ENCODE results near the gene LKAAEAR1. TPM values are rescaled to one million over a fixed set of nuclear protein-coding genes. Genes with fewer than 3 reads are reported as not detected.
A peak's percentile ranks its signal among the peaks of the same experiment; 100 is the strongest.
"Not testable (repeated sequence)": the region's sequence is repeated elsewhere in the genome, so short reads cannot be mapped to it uniquely, and the experiment has no call there.

Gene LKAAEAR1
- total RNA-seq, 1 donor from 2014 or later = not detected

DNA sequence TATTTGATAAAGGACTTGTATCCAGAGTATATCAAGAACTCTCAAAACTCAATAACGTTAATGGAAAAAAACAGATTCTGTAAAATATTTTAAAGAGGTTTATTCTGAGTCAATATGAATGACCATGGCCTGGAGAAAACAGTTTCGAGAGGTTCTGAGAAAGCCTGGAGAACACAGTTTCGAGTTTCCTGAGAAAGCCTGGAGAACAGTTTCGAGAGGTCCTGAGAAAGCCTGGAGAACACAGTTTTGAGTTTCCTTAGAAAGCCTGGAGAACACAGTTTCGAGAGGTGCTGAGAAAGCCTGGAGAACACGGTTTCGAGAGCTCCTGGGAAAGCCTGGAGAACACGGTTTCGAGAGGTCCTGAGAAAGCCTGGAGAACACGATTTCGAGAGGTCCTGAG is 38.7 kb upstream of the LKAAEAR1 start:
- H3K4me1 Mint-ChIP-seq (ENCODE audit: low read depth, unreplicated experiment); H3K36me3 Mint-ChIP-seq (ENCODE audit: low read depth, unreplicated experiment); H3K4me3 Mint-ChIP-seq (ENCODE audit: unreplicated experiment): not testable (repeated sequence)

DNA sequence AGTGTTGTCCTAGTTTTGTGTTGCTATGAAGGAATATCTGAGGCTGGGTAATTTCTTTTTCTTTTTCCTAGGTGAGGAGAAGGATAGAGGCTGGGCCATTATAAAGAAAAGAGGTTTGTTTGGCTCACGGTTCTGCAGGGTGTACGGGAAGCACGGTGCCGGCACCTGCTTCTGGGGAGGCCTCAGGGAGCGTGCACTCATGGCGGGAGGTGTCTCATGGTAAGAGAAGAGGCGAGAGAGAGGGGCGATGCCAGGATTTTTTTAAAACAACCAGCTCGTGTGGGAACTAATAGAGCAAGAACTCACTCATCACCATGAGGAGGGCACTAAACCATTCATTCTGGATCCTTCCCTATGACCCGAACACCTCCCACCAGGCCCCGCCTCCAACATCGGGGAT is 37.4 kb upstream of the LKAAEAR1 start:
- no peak for DNase-seq (ENCODE audit: low read depth)
- Histone ChIP-seq H3K27me3 (ENCODE audit: insufficient read depth, low read length) (peaks cover 22% of the 10 kb centered on the region), H3K9me3 (ENCODE audit: insufficient read depth, low read depth, low read length) (no peaks in the 10 kb centered on the region), H3K4me2 (ENCODE audit: low read length) (no peak overlapping the region), H4K20me1 (ENCODE audit: insufficient read depth, low read length) (no peaks in the 10 kb centered on the region), H3K27ac (ENCODE audit: low read depth, low read length) (no peak overlapping the region), H3K4me3 (ENCODE audit: insufficient read depth, low read depth, low read length) (no peak overlapping the region), H3K79me2 (ENCODE audit: insufficient read depth, low read length) (no peaks in the 10 kb centered on the region), H3K36me3 (ENCODE audit: insufficient read depth, low read length) (no peaks in the 10 kb centered on the region), H3K4me1 (ENCODE audit: insufficient read depth, low read length) (no peaks in the 10 kb centered on the region), H3K9ac (ENCODE audit: low read length) (no peak overlapping the region), H2AFZ (ENCODE audit: low read depth, low read length) (no peak overlapping the region)
- Mint-ChIP-seq H3K27me3 (ENCODE audit: low read depth, unreplicated experiment) (peaks cover 26% of the 10 kb centered on the region), H3K4me1 (ENCODE audit: low read depth, unreplicated experiment) (no peaks in the 10 kb centered on the region), H3K9me3 (ENCODE audit: unreplicated experiment) (peaks cover 5% of the 10 kb centered on the region), H3K27ac (ENCODE audit: unreplicated experiment) (peak overlapping the region; percentile 42), H3K4me3 (ENCODE audit: unreplicated experiment) (no peak overlapping the region), H3K36me3 (ENCODE audit: low read depth, unreplicated experiment) (peaks cover 4% of the 10 kb centered on the region)
- no peak for FAIRE-seq
- TF ChIP-seq EZH2 (IDR thresholded peaks at IDR 0.05; ENCODE audit: insufficient read depth, low read length) = no peak
- TF ChIP-seq, protein P1, sequence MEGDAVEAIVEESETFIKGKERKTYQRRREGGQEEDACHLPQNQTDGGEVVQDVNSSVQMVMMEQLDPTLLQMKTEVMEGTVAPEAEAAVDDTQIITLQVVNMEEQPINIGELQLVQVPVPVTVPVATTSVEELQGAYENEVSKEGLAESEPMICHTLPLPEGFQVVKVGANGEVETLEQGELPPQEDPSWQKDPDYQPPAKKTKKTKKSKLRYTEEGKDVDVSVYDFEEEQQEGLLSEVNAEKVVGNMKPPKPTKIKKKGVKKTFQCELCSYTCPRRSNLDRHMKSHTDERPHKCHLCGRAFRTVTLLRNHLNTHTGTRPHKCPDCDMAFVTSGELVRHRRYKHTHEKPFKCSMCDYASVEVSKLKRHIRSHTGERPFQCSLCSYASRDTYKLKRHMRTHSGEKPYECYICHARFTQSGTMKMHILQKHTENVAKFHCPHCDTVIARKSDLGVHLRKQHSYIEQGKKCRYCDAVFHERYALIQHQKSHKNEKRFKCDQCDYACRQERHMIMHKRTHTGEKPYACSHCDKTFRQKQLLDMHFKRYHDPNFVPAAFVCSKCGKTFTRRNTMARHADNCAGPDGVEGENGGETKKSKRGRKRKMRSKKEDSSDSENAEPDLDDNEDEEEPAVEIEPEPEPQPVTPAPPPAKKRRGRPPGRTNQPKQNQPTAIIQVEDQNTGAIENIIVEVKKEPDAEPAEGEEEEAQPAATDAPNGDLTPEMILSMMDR (IDR thresholded peaks at IDR 0.05; ENCODE audit: insufficient read depth, low read depth, low read length) = no peak

More for the DNA sequence above, 38.7 kb upstream of the LKAAEAR1 start:
- H2AFZ ChIP-seq (ENCODE audit: low read depth, low read length); H3K27ac ChIP-seq (ENCODE audit: low read depth, low read length); H3K9ac ChIP-seq (ENCODE audit: low read length); H3K27ac Mint-ChIP-seq (ENCODE audit: unreplicated experiment); H3K36me3 ChIP-seq (ENCODE audit: insufficient read depth, low read length); DNase-seq (ENCODE audit: low read depth); H3K4me3 ChIP-seq (ENCODE audit: insufficient read depth, low read depth, low read length); H3K4me1 ChIP-seq (ENCODE audit: insufficient read depth, low read length); H3K79me2 ChIP-seq (ENCODE audit: insufficient read depth, low read length); H3K9me3 Mint-ChIP-seq (ENCODE audit: unreplicated experiment); H3K4me2 ChIP-seq (ENCODE audit: low read length); H3K9me3 ChIP-seq (ENCODE audit: insufficient read depth, low read depth, low read length); FAIRE-seq; H4K20me1 ChIP-seq (ENCODE audit: insufficient read depth, low read length): not testable (repeated sequence)
- H3K27me3 ChIP-seq (ENCODE audit: insufficient read depth, low read length) = peaks cover 24% of the 10 kb centered on the region
- H3K27me3 Mint-ChIP-seq (ENCODE audit: low read depth, unreplicated experiment) = peaks cover 26% of the 10 kb centered on the region

DNA sequence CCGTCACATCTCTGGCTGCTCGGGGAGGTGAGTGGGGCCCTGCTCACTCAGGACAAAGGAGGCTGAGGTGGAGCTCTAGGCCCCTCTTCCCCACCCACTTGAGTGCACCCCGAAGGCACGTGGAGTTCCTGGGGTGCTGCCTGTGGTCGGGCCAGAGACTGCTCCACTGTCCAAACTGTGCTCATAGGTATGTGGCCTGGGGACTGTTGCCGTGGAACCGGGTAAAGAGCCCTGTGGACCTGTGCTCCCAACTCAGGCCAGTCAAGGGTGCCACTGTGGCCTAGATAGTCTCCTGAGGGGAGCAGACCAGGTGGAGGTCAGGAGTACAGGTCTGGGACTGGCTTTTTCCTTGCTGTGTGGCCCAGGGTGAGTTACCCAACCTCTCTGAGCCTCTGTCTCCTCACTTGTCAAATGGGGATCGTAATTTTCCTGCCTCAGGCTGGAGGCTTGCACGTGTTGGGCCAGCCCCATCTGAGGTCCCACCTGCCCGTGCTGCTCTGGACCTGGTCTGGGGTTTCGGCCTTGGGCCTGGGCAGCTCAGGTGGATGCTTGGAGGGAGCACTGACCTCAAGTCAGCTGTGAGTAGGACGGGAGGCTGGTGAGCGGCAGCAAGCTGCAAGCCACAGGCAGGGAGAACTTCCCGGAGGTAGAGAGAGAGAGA is 35.6 kb upstream of the LKAAEAR1 start:
- Mint-ChIP-seq H3K27me3 (ENCODE audit: low read depth, unreplicated experiment) (peaks cover 32% of the 10 kb centered on the region), H3K4me3 (ENCODE audit: unreplicated experiment) (no peak overlapping the region), H3K4me1 (ENCODE audit: low read depth, unreplicated experiment) (no peaks in the 10 kb centered on the region), H3K36me3 (ENCODE audit: low read depth, unreplicated experiment) (peaks cover 4% of the 10 kb centered on the region), H3K9me3 (ENCODE audit: unreplicated experiment) (peaks cover 5% of the 10 kb centered on the region), H3K27ac (ENCODE audit: unreplicated experiment) (peak overlapping the region; percentile 72)
- no peaks in the 10 kb centered on the region for H3K36me3 ChIP-seq (ENCODE audit: insufficient read depth, low read length)
- no peak overlapping the region for H3K4me3 ChIP-seq (ENCODE audit: insufficient read depth, low read depth, low read length)
- DNase-seq (ENCODE audit: low read depth) (no peak), FAIRE-seq (no peak)
- TF ChIP-seq, protein P1 (IDR thresholded peaks at IDR 0.05; ENCODE audit: insufficient read depth, low read depth, low read length) = no peak
- TF ChIP-seq EZH2 (IDR thresholded peaks at IDR 0.05; ENCODE audit: insufficient read depth, low read length) = no peak
- no peaks in the 10 kb centered on the region for H3K79me2 ChIP-seq (ENCODE audit: insufficient read depth, low read length)
- H3K9ac ChIP-seq (ENCODE audit: low read length) = no peak overlapping the region
- no peaks in the 10 kb centered on the region for H3K4me1 ChIP-seq (ENCODE audit: insufficient read depth, low read length)
- peak overlapping the region; percentile 75 for H3K4me2 ChIP-seq (ENCODE audit: low read length)
- H4K20me1 ChIP-seq (ENCODE audit: insufficient read depth, low read length) = no peaks in the 10 kb centered on the region
- H3K9me3 ChIP-seq (ENCODE audit: insufficient read depth, low read depth, low read length) = no peaks in the 10 kb centered on the region
- H3K27me3 ChIP-seq (ENCODE audit: insufficient read depth, low read length) = peaks cover 23% of the 10 kb centered on the region
- no peak overlapping the region for H3K27ac ChIP-seq (ENCODE audit: low read depth, low read length)
- peak overlapping the region; percentile 39 for H2AFZ ChIP-seq (ENCODE audit: low read depth, low read length)
